LNCaP clone FGC (cell line): ENCODE results near the gene CMKLR1.

Source experiments
- DNase-seq: peaks from one replicate; pipeline ENCODE4 v3.0.0-alpha.2; 2011; ENCODE audit warnings: low read depth
- H3K4me3 ChIP-seq: 2 replicates; pipeline ENCODE4 v1.5.1; 2011; ENCODE audit warnings: mild to moderate bottlenecking, low read depth, low read length, control low read depth
- TF ChIP-seq, protein P1 (sequence below): IDR thresholded peaks from 2 replicates; pipeline ENCODE4 v1.5.1; 2012; ENCODE audit warnings: mild to moderate bottlenecking; ENCODE audit not compliant: control insufficient read depth, insufficient read depth; ENCODE audit errors: extremely low read depth

Gene CMKLR1

DNA sequence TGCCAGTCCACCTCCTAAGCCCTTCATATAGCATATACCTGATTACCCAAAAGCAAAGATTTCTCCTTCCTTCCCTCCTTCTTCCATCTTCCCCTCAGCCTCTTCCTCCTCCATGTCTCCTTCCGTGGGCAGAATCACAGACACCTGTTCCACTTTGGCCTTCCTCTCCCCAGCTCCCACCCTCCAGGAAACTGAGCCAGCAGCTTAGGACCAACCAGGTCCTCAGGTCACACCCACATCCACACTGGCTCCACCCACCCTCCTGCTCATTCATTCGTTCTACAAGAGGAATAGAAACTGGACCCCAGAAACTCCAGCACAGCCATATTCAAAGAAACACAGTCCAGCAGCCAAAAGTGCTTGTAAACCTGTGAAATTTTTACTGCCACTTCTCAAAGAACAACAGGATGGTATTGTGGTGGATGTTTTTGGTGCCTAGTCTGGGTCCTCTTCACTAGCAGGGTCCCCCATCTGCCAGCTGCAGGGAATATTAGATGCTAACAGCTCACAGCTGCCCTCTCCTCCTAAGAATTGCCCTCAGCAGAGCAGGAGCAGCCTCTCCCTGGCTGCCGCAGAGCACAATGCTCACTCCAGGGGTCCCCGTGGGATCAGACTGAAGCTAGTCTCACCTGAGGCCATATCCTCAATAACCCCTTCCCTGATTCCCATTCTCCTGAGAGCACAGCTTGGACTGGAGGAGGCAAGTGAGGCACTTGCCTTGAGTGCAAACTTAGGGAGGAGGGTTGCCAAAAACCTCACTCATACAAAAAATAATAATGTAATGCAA is 18.4 kb downstream of the CMKLR1 start:
- TF ChIP-seq, protein P1, sequence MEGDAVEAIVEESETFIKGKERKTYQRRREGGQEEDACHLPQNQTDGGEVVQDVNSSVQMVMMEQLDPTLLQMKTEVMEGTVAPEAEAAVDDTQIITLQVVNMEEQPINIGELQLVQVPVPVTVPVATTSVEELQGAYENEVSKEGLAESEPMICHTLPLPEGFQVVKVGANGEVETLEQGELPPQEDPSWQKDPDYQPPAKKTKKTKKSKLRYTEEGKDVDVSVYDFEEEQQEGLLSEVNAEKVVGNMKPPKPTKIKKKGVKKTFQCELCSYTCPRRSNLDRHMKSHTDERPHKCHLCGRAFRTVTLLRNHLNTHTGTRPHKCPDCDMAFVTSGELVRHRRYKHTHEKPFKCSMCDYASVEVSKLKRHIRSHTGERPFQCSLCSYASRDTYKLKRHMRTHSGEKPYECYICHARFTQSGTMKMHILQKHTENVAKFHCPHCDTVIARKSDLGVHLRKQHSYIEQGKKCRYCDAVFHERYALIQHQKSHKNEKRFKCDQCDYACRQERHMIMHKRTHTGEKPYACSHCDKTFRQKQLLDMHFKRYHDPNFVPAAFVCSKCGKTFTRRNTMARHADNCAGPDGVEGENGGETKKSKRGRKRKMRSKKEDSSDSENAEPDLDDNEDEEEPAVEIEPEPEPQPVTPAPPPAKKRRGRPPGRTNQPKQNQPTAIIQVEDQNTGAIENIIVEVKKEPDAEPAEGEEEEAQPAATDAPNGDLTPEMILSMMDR: no peak
- no peak overlapping the region for H3K4me3 ChIP-seq
- no peak for DNase-seq

DNA sequence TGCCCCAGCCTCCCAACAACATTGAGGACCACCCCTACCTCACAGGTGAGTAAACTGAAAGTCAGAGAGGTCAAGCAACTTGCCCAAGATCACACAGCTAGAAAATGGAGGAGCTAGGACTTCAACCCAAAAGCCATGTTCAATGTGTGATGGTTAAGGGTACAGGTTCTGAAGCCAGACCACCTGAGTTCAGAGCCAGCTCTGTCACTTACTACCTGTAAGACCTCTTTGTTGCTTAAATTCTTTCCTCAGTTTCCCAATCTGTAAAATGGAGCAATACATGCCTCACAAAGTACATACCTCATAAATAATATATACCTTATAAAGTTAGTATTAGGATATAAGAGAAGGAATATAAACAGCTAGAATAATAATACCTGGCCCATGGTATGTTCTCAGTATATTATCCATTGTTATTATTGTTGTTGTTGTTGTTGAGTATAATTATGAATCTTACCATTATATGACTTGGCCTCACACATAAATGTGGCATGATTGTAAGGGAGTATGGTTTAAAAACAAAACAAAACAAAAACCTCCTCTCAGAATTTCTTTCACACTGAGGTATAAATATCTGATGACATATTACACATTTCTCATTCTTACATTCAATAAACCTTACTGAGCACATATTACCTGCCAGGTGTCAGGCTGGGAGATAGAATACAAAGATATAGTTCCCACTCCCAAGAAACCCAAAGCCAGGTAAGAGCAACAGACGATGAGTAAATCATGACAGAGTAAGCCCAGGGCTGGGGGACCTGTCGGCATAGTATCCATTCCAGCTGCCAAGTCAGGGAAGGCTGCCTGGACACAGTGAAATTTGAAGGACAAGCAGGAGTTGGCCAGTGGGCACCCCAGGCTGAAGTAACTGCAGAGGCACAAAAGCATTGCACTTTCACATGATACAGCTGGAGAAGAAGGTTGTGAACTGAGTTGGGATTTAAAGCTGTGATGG is 19.6 kb downstream of the CMKLR1 start:
- no peak overlapping the region for H3K4me3 ChIP-seq
- DNase-seq: no peak

DNA sequence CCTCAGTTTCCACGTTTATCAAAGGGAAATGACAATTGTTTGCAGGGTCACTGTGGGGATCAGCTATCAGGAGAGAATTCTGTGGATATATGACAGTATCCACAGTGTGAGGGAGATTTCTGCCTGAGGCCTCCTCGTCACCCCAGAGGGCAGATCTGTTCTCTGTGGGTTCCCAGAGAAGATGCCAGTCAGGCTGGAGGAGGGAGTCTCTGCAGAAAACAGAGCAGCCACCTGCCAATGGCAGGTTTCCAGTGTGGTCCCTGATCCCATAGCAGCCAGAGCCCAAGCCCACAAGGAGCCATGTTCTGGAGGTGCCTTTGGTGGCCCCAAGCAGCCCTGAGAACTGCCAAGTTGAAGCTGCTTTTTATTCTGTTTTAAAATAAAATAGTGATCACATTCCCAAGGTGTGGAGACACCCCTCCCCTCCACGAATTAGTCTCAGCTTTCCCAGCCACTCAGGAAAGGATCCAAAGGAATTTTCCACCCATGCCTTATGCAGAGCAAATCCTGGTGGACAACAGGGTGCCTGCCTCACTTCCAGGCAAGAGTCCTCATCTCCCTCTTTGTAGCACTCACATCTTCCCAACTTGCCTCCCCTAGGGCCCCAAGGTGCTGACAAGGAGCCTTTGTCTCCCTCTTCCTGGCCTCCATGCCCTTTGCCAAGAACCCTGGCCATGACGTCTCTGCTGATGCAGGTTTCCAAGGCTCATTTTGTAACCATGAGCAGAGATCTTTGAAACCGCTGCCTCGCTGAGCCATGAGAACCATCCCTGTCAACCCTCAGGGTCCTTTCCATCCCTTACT is 20.4 kb downstream of the CMKLR1 start:
- no peak for DNase-seq
- TF ChIP-seq, protein P1: no peak
- no peak overlapping the region for H3K4me3 ChIP-seq

More for the DNA sequence above, 19.6 kb downstream of the CMKLR1 start:
- TF ChIP-seq, protein P1: no peak

DNA sequence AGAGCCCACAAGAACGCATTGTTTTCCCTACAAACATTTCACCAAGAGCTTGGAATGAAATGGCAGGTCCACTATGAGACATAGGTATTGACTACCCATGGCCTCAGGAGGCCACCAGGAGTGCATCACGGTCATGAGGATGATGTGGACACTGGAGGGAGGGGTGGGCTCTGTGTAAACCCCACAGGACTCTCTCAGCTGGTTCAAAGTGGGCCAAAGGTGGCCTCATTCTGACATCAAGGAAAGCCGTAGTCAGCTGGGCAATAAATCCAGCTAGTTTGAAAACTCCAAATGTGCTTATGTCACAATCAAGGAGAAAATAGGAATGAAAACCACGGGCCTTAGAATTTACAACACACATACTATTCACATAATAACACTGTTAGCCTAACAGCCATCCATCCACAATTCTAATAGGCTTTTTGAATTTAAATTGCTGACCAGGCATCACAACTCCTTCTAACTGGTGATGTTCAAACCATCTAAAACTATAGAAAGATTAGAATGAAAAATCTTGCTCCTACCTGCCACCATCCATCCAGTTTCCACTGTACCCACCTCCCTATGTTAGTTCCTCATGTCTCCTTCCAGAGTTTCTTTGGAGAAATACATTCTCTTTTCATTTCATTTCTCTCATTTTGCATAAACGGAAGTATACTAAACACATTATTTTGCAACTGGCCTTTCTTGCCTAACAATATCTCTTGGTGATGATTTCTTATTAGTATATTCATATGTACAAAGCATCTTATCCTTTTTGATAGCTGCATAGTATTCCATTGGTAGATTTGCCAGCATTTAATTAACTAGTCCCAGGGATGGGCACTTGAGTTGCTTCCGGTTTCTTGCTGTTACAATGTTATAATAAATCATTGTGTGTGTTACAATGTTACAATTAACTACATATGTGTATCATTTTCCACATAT is 21.5 kb downstream of the CMKLR1 start:
- TF ChIP-seq, protein P1: no peak
- H3K4me3 ChIP-seq: no peak overlapping the region
- no peak for DNase-seq

DNA sequence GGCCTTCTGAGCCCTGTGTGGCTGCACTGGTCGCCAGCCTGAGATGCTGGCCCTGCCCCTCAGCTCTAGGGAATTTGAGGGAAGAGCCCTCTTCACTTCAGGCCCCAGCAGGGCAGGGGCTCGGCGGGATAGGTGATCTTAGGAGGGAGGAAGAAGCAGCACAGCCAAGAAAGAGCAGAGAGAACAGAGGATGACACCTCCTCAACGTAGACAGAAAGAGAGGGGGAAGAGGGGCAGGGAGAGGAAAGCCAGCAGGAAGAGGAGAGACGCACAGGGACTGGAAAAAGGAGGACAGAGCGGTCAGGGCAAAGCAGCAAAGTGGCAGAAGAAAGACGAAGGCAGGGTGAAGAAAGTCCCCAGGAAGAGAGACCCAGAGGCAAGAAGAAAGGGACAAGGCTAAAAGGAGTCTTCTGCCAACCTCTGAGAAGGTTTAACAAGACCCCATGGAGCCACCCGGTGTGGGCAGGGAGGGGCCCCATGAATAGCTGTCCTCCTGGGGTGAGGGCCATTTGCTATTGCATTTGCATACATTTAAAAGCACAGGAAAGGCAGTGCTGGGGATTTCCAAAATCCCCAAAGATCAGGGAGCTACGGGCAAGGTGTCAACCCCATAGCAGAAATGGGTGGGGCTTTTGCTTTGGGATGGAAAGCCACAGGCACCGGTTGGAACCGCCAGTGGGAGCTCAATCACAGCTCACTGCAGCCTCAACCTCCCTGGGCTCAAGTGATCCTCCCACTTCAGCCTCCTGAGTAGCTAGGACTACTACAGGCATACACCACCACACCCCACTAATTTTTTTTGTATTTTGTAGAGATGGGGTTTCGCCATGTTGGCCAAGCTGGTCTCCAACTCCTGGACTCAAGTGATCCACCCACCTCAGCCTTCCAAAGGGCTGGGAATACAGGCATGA is 22.7 kb downstream of the CMKLR1 start:
- no peak for DNase-seq
- no peak overlapping the region for H3K4me3 ChIP-seq
- TF ChIP-seq, protein P1: no peak
